Measurements from ENCODE around the gene PKP4.

DNA sequence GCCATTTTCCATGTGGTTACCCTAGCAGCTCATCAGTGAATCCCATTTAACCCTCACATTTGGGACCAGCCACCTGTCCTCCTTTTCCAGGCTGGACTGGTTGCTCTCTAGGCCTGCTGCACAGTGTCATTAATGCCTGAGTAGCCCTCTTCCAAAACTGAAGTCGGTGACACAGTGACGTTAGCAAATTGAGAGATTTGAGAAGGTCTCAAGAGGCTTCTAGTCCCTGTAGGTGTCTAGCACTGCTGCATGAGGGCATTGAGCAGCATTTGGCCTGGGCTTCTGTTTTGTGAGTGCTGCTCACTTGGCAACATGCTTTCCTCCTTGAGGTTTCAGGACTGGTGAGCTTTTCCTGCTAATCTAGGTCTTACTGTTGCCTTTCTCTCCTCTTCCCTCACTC, 36.7 kb downstream of the PKP4 start:
- TF ChIP-seq, protein P1, sequence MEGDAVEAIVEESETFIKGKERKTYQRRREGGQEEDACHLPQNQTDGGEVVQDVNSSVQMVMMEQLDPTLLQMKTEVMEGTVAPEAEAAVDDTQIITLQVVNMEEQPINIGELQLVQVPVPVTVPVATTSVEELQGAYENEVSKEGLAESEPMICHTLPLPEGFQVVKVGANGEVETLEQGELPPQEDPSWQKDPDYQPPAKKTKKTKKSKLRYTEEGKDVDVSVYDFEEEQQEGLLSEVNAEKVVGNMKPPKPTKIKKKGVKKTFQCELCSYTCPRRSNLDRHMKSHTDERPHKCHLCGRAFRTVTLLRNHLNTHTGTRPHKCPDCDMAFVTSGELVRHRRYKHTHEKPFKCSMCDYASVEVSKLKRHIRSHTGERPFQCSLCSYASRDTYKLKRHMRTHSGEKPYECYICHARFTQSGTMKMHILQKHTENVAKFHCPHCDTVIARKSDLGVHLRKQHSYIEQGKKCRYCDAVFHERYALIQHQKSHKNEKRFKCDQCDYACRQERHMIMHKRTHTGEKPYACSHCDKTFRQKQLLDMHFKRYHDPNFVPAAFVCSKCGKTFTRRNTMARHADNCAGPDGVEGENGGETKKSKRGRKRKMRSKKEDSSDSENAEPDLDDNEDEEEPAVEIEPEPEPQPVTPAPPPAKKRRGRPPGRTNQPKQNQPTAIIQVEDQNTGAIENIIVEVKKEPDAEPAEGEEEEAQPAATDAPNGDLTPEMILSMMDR (conservative IDR thresholded peaks at IDR 0.05), result no peak
- TF ChIP-seq ZFX (IDR thresholded peaks at IDR 0.05), result no peak
